HG02798 (cell line): Measurements from ENCODE around the gene CPA1.

ENCODE experiments used
- ATAC-seq: cut with Tn5 transposase; IDR thresholded peaks from one replicate; pipeline ENCODE4 v1.9.1; 2021; ENCODE audit warnings: mild to moderate bottlenecking; ENCODE audit not compliant: unreplicated experiment, poor library complexity

CPA1 gene

GRCh38 chr7:130393841-130394411, 13.6 kb downstream of the CPA1 start:
- ATAC-seq = no peak

- ATAC-seq = no peak
These were observed 14.3 kb downstream of the CPA1 start for GRCh38 chr7:130394421-130395195.

GRCh38 chr7:130395421-130395820, 15.1 kb downstream of the CPA1 start:
- no peak for ATAC-seq

GRCh38 chr7:130396109-130396508, 15.8 kb downstream of the CPA1 start:
- ATAC-seq = no peak

GRCh38 chr7:130397051-130397757, 16.9 kb downstream of the CPA1 start:
- no peak for ATAC-seq

GRCh38 chr7:130397758-130398073, 17.4 kb downstream of the CPA1 start:
- ATAC-seq = no peak

GRCh38 chr7:130398526-130399090, 18.3 kb downstream of the CPA1 start:
- no peak for ATAC-seq

GRCh38 chr7:130400120-130400572, 19.9 kb downstream of the CPA1 start:
- ATAC-seq = no peak

GRCh38 chr7:130401101-130401500, 20.8 kb downstream of the CPA1 start:
- ATAC-seq = no peak

GRCh38 chr7:130401578-130401977, 21.3 kb downstream of the CPA1 start:
- no peak for ATAC-seq

- ATAC-seq = no peak
These were observed 24.7 kb downstream of the CPA1 start for GRCh38 chr7:130405003-130405402.

GRCh38 chr7:130409067-130409711, 28.9 kb downstream of the CPA1 start:
- ATAC-seq = no peak

GRCh38 chr7:130409712-130410072, 29.4 kb downstream of the CPA1 start:
- ATAC-seq = no peak

- no peak for ATAC-seq
These were observed 30.7 kb downstream of the CPA1 start for GRCh38 chr7:130410868-130411541.

GRCh38 chr7:130413201-130413600, 32.9 kb downstream of the CPA1 start:
- no peak for ATAC-seq

- no peak for ATAC-seq
These were observed 34.7 kb downstream of the CPA1 start for GRCh38 chr7:130415006-130415405.

- no peak for ATAC-seq
These were observed 36.9 kb downstream of the CPA1 start for GRCh38 chr7:130417213-130417612.

- ATAC-seq = no peak
These were observed 38.0 kb downstream of the CPA1 start for GRCh38 chr7:130418306-130418705.

GRCh38 chr7:130419658-130420057, 39.4 kb downstream of the CPA1 start:
- no peak for ATAC-seq

GRCh38 chr7:130420943-130421578, 40.8 kb downstream of the CPA1 start:
- ATAC-seq = no peak
